Neural crest cell (in vitro differentiated cells): ENCODE measurements around the gene ZNF385B. TPM values are rescaled to one million over a fixed set of nuclear protein-coding genes. Genes with fewer than 3 reads are reported as not detected.

Source experiments
- DNase-seq: peaks from one replicate; pipeline ENCODE4 v3.0.0; 2021; ENCODE audit warnings: low read depth, mixed read lengths, low spot score
- H3K27ac Mint-ChIP-seq: one replicate; pipeline ENCODE4 v1.8.0; 2021; ENCODE audit warnings: mild to moderate bottlenecking, mixed read lengths; ENCODE audit not compliant: unreplicated experiment
- H3K27me3 Mint-ChIP-seq: 2 replicates; pipeline ENCODE4 v1.8.0; 2021; ENCODE audit warnings: low read depth, mild to moderate bottlenecking, mixed read lengths
- H3K36me3 Mint-ChIP-seq: 2 replicates; pipeline ENCODE4 v1.8.0; 2021; ENCODE audit warnings: low read depth, mild to moderate bottlenecking, mixed read lengths
- H3K4me1 Mint-ChIP-seq: 2 replicates; pipeline ENCODE4 v1.8.0; 2021; ENCODE audit warnings: mixed read lengths
- H3K4me3 Mint-ChIP-seq: one replicate; pipeline ENCODE4 v1.8.0; 2021; ENCODE audit warnings: mild to moderate bottlenecking, mixed read lengths
- H3K9me3 Mint-ChIP-seq: 2 replicates; pipeline ENCODE4 v1.8.0; 2021; ENCODE audit warnings: mixed read lengths
- total RNA-seq: library from RNA; stranded (reverse); gene quantifications from 2 replicates; pipeline ENCODE4 v1.2.1, GENCODE V29; 2021
- TF ChIP-seq, protein P1 (sequence below): fragments of 200-600 bp; sonication (generic); conservative IDR thresholded peaks from 2 replicates; pipeline ENCODE4 v1.5.0; 2021; ENCODE audit warnings: antibody characterized with exemption, mild to moderate bottlenecking

Gene ZNF385B
- total RNA-seq, 1 donor from 2014 or later = 2.1 TPM

GRCh38 chr2:179805001-179805400 lies 56.4 kb downstream of the ZNF385B start:
- Mint-ChIP-seq H3K27me3 (peaks cover 2% of the 10 kb centered on the region), H3K4me3 (no peak overlapping the region), H3K36me3 (no peaks in the 10 kb centered on the region), H3K9me3 (no peaks in the 10 kb centered on the region), H3K4me1 (no peaks in the 10 kb centered on the region), H3K27ac (no peak overlapping the region)
- TF ChIP-seq, protein P1, sequence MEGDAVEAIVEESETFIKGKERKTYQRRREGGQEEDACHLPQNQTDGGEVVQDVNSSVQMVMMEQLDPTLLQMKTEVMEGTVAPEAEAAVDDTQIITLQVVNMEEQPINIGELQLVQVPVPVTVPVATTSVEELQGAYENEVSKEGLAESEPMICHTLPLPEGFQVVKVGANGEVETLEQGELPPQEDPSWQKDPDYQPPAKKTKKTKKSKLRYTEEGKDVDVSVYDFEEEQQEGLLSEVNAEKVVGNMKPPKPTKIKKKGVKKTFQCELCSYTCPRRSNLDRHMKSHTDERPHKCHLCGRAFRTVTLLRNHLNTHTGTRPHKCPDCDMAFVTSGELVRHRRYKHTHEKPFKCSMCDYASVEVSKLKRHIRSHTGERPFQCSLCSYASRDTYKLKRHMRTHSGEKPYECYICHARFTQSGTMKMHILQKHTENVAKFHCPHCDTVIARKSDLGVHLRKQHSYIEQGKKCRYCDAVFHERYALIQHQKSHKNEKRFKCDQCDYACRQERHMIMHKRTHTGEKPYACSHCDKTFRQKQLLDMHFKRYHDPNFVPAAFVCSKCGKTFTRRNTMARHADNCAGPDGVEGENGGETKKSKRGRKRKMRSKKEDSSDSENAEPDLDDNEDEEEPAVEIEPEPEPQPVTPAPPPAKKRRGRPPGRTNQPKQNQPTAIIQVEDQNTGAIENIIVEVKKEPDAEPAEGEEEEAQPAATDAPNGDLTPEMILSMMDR = no peak
- DNase-seq = no peak

GRCh38 chr2:179804206-179804605 lies 57.2 kb downstream of the ZNF385B start:
- H3K4me1 Mint-ChIP-seq = no peaks in the 10 kb centered on the region
- H3K27me3 Mint-ChIP-seq = peaks cover 2% of the 10 kb centered on the region
- H3K27ac Mint-ChIP-seq = no peak overlapping the region
- no peaks in the 10 kb centered on the region for H3K9me3 Mint-ChIP-seq
- TF ChIP-seq, protein P1 = no peak
- H3K4me3 Mint-ChIP-seq = no peak overlapping the region
- H3K36me3 Mint-ChIP-seq = no peaks in the 10 kb centered on the region
- DNase-seq = no peak

- Mint-ChIP-seq H3K36me3 (no peaks in the 10 kb centered on the region), H3K27ac (no peak overlapping the region), H3K4me1 (no peaks in the 10 kb centered on the region), H3K9me3 (no peaks in the 10 kb centered on the region), H3K27me3 (peaks cover 2% of the 10 kb centered on the region), H3K4me3 (no peak overlapping the region)
- TF ChIP-seq, protein P1 = no peak
- no peak for DNase-seq
These were observed 59.1 kb downstream of the ZNF385B start for GRCh38 chr2:179802051-179802882.

GRCh38 chr2:179800776-179801175 lies 60.6 kb downstream of the ZNF385B start:
- Mint-ChIP-seq H3K9me3 (no peaks in the 10 kb centered on the region), H3K4me1 (no peaks in the 10 kb centered on the region), H3K36me3 (no peaks in the 10 kb centered on the region), H3K27me3 (peaks cover 2% of the 10 kb centered on the region), H3K4me3 (no peak overlapping the region), H3K27ac (no peak overlapping the region)
- no peak for DNase-seq
- TF ChIP-seq, protein P1 = no peak

GRCh38 chr2:179796213-179797007 lies 65.0 kb downstream of the ZNF385B start:
- H3K4me1 Mint-ChIP-seq = no peaks in the 10 kb centered on the region
- no peak for DNase-seq
- no peaks in the 10 kb centered on the region for H3K9me3 Mint-ChIP-seq
- no peak overlapping the region for H3K27ac Mint-ChIP-seq
- no peak overlapping the region for H3K4me3 Mint-ChIP-seq
- no peaks in the 10 kb centered on the region for H3K27me3 Mint-ChIP-seq
- no peaks in the 10 kb centered on the region for H3K36me3 Mint-ChIP-seq
- TF ChIP-seq, protein P1 = no peak
